ENCODE data around the gene EIF4B. TPM values are rescaled to one million over a fixed set of nuclear protein-coding genes. Genes with fewer than 3 reads are reported as not detected.
A peak's percentile ranks its signal among the peaks of the same experiment; 100 is the strongest.

Gene EIF4B
- total and polyA plus RNA-seq, 12 donors: 77.1 to 800 (median 557) TPM

- Histone ChIP-seq H3K27ac (peak overlapping the region; percentile 75 to 99 (median 96)), H3K4me1 (replicated peaks in 1 of 2) (peaks cover 81 to 83% of the 10 kb centered on the region in 2 donors), H3K36me3 (replicated peaks in 1 of 2) (peaks cover 0 to 8% of the 10 kb centered on the region in 2 donors), H3K9me3 (replicated peaks in 1 of 3) (no peaks in the 10 kb centered on the region), H3K27me3 (no peaks in the 10 kb centered on the region), H3K4me3 (peak overlapping the region in 3 of 4 donors; percentile 7 to 75 (median 46))
- WGBS, 4 donors: 43 to 60% (median 56%) methylated on average over 2 of the region's 2 CpGs
- intact Hi-C loops (cut with DNase I): no loop called here
- peak in 1 of 7 donors; percentile 28 for DNase-seq
- no peak for TF ChIP-seq CTCF (IDR thresholded peaks at IDR 0.05)
- no peak for TF ChIP-seq POLR2A (IDR thresholded peaks at IDR 0.05)
These were observed 44.3 kb downstream of the EIF4B start for GRCh38 chr12:53050426-53051057.

- DNase-seq: peak; percentile 75 to 93 (median 89)
- 14 to 20% (median 17%) methylated on average over 5 to 11 of the region's 11 CpGs for WGBS, 4 donors
- TF ChIP-seq POLR2A (IDR thresholded peaks at IDR 0.05) (peak; percentile 22 to 89), CTCF (IDR thresholded peaks at IDR 0.05) (peak in 5 of 6 experiments; percentile 16 to 67 (median 52))
- intact Hi-C loops (cut with DNase I): no loop called here
- Histone ChIP-seq H3K27me3 (no peaks in the 10 kb centered on the region), H3K4me1 (replicated peaks in 1 of 2) (peaks cover 75 to 79% of the 10 kb centered on the region in 2 donors), H3K27ac (peak overlapping the region; percentile 75 to 99 (median 96)), H3K4me3 (peak overlapping the region in 3 of 4 donors; percentile 22 to 75 (median 46)), H3K9me3 (replicated peaks in 1 of 3) (no peaks in the 10 kb centered on the region), H3K36me3 (replicated peaks in 1 of 2) (peaks cover 0 to 15% of the 10 kb centered on the region in 2 donors)
These were observed 45.0 kb downstream of the EIF4B start for GRCh38 chr12:53051058-53051880.

GRCh38 chr12:53051881-53052412 lies 45.7 kb downstream of the EIF4B start:
- no peaks in the 10 kb centered on the region for H3K27me3 ChIP-seq
- H3K9me3 ChIP-seq (replicated peaks in 1 of 3): no peaks in the 10 kb centered on the region
- peak overlapping the region in 1 of 4 donors; percentile 75 for H3K4me3 ChIP-seq
- peaks cover 0 to 21% of the 10 kb centered on the region in 2 donors for H3K36me3 ChIP-seq (replicated peaks in 1 of 2)
- DNase-seq: peak in 1 of 7 donors; percentile 33
- 28 to 42% (median 30%) methylated on average over 7 of the region's 7 CpGs for WGBS, 4 donors
- H3K27ac ChIP-seq: peak overlapping the region; percentile 75 to 99 (median 96)
- peaks cover 73 to 77% of the 10 kb centered on the region in 2 donors for H3K4me1 ChIP-seq (replicated peaks in 1 of 2)
- TF ChIP-seq POLR2A (IDR thresholded peaks at IDR 0.05) (no peak), CTCF (IDR thresholded peaks at IDR 0.05) (no peak)
- intact Hi-C loops (cut with DNase I): no loop called here

All from adrenal gland (tissue), 12 donors.